Parathyroid adenoma (tissue), 2 donors: ENCODE results near the gene ARHGEF12.

Experiments used
- H2AFZ ChIP-seq: fragments of 300-600 bp; sonication (generic); one replicate; pipeline ENCODE4 v1.7.0; 2017; ENCODE audit warnings: antibody characterized with exemption, mild to moderate bottlenecking
- H3K27ac ChIP-seq: fragments of 300-600 bp; sonication (generic); one replicate; pipeline ENCODE4 v1.7.0; 2017
- H3K27me3 ChIP-seq: fragments of 300-600 bp; sonication (generic); one replicate; pipeline ENCODE4 v1.7.0; 2017; ENCODE audit warnings: low read length; ENCODE audit not compliant: control insufficient read depth, insufficient read depth
- H3K36me3 ChIP-seq: fragments of 300-600 bp; sonication (generic); one replicate; pipeline ENCODE4 v1.7.0; 2017; ENCODE audit warnings: low read length; ENCODE audit not compliant: control insufficient read depth, insufficient read depth
- H3K4me1 ChIP-seq: fragments of 300-600 bp; sonication (generic); one replicate; pipeline ENCODE4 v1.7.0; 2017; ENCODE audit warnings: control low read depth
- H3K4me2 ChIP-seq: fragments of 300-600 bp; sonication (generic); one replicate; pipeline ENCODE4 v1.7.0; 2017; ENCODE audit warnings: low read length
- H3K4me3 ChIP-seq: fragments of 300-600 bp; sonication (generic); one replicate; pipeline ENCODE4 v1.7.0; 2017; ENCODE audit warnings: low read depth, low read length
- H3K79me2 ChIP-seq: fragments of 300-600 bp; sonication (generic); one replicate; pipeline ENCODE4 v1.7.0; 2017; ENCODE audit warnings: control low read depth
- H3K9ac ChIP-seq: fragments of 300-600 bp; sonication (generic); one replicate; pipeline ENCODE4 v1.7.0; 2017; ENCODE audit warnings: mild to moderate bottlenecking
- H3K9me3 ChIP-seq: fragments of 300-600 bp; sonication (generic); one replicate; pipeline ENCODE4 v1.7.0; 2017; ENCODE audit warnings: low read length; ENCODE audit not compliant: control insufficient read depth
- CTCF ChIP-seq: fragments of 300-600 bp; sonication (generic); IDR thresholded peaks from one replicate; pipeline ENCODE4 v1.7.0; 2017; ENCODE audit warnings: antibody characterized with exemption, mild to moderate bottlenecking
- donor health status: primary hyperparathyroidism.

Gene ARHGEF12

DNA sequence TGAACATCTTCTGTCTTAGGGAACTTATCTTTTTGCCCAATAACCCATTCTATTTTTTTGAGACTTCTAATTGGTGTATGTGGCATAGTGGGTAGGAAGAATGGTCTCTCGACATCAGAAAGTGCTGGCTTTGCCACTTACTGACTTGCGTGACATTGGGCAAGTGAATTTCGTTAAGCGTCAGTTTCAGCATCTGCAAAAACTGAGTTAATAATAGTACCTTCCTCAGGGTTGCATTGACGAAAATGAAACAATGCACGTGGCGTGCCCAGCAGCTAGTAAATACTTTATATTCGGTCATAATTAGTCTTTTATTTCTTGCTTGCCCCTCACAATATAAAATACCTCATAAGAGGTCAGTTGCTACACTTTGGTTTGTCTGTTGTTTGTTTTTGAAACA is 162.9 kb downstream of the ARHGEF12 start:
- H3K9ac ChIP-seq = no peak overlapping the region
- H3K4me2 ChIP-seq = no peak overlapping the region
- no peaks in the 10 kb centered on the region for H3K27me3 ChIP-seq
- no peak overlapping the region for H3K27ac ChIP-seq
- peaks cover 11% of the 10 kb centered on the region for H3K4me1 ChIP-seq
- no peak for TF ChIP-seq CTCF
- H3K36me3 ChIP-seq = no peaks in the 10 kb centered on the region
- no peak overlapping the region for H2AFZ ChIP-seq
- no peaks in the 10 kb centered on the region for H3K79me2 ChIP-seq
- H3K4me3 ChIP-seq = no peak overlapping the region
- H3K9me3 ChIP-seq = no peaks in the 10 kb centered on the region

DNA sequence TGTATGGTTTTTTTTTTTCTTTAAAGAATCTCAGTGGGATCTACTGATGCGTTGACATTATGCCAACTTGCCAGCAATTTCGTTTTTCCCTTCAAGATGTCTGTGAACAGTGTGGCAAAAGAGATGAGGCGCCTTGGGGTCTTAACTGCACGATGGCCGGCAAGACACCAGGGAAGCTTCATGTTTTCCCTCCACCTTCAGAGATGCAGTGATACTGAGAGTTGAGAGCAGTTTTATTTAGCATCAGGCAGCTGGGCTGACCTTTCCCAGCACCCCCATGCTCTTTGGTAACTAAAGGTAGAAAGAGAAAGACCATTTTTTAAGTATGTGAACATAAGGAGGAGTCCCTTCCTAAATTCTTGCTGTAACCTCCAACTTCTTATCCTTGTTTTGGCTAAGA is 163.6 kb downstream of the ARHGEF12 start:
- Histone ChIP-seq H3K9me3 (no peaks in the 10 kb centered on the region), H3K4me3 (no peak overlapping the region), H3K4me2 (no peak overlapping the region), H3K36me3 (no peaks in the 10 kb centered on the region), H3K9ac (no peak overlapping the region), H3K27me3 (no peaks in the 10 kb centered on the region), H2AFZ (no peak overlapping the region), H3K79me2 (no peaks in the 10 kb centered on the region), H3K4me1 (peaks cover 5% of the 10 kb centered on the region), H3K27ac (no peak overlapping the region)
- TF ChIP-seq CTCF = no peak

DNA sequence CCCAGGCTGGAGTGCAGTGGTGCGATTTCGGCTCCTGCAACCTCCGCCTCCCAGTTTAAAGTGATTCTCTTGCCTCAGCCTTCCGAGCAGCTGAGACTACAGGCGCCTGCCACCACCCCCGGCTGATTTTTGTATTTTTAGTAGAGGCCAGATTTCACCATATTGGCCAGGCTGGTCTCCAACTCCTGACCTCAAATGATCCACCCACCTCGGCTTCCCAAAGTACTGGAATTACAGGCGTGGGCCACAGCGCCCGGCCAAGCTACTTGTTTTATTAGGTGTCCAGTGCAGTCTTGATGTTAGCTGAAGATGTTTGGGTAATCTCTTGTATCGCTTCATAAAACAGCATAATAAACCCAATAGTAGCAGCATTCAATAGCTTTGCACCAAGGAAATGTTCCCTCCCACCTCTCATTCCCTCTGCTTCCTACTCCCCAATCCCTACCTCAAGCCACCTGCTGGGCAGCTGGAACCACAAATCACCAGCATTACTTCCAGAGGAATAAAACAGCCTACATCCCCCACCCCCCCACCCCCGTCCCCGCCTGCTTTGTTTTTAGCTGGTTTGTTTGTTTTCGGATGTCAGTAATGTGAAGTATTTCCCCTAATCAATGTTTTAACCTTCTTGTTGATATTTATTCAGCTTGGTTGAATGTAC is 164.3 kb downstream of the ARHGEF12 start:
- H3K79me2 ChIP-seq = no peaks in the 10 kb centered on the region

DNA sequence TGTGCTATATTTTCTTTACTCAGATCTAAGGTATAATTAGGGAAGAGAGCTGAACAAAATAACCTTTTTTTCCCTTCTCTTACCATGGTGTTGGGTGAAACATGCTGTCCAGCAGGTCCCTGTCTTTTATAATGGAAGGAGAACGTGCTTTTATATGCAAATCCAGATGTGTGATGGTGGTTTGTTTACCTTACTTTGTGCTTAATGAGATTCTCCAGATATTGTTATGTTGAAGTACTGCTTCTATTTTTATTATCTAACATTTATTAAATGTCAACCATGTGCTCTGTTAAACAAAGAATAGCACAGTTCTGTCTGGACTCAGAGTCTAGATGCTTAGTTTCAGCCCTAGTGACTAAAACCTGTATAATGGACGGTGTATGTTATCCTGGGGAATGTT is 165.2 kb downstream of the ARHGEF12 start:
- H3K79me2 ChIP-seq = no peaks in the 10 kb centered on the region
- no peak overlapping the region for H3K4me3 ChIP-seq
- no peaks in the 10 kb centered on the region for H3K36me3 ChIP-seq
- no peak overlapping the region for H3K27ac ChIP-seq
- H3K9ac ChIP-seq = no peak overlapping the region
- TF ChIP-seq CTCF = no peak
- no peak overlapping the region for H3K4me2 ChIP-seq
- peaks cover 2% of the 10 kb centered on the region for H3K4me1 ChIP-seq
- no peak overlapping the region for H2AFZ ChIP-seq
- H3K27me3 ChIP-seq = no peaks in the 10 kb centered on the region
- no peaks in the 10 kb centered on the region for H3K9me3 ChIP-seq

More for the DNA sequence above, 164.3 kb downstream of the ARHGEF12 start:
- Histone ChIP-seq H3K4me1 (peaks cover 4% of the 10 kb centered on the region), H3K4me3 (no peak overlapping the region), H3K36me3 (no peaks in the 10 kb centered on the region), H3K27ac (no peak overlapping the region), H3K27me3 (no peaks in the 10 kb centered on the region), H3K9ac (no peak overlapping the region), H3K4me2 (no peak overlapping the region), H2AFZ (no peak overlapping the region), H3K9me3 (no peaks in the 10 kb centered on the region)
- no peak for TF ChIP-seq CTCF
